HL-60 (cell line): ENCODE measurements around the gene TANC1.

Experiments used
- GABPA ChIP-seq: IDR thresholded peaks from 2 replicates; pipeline ENCODE4 v1.6.1; 2012; ENCODE audit warnings: low read depth
- POLR2AphosphoS5 ChIP-seq: IDR thresholded peaks from 2 replicates; pipeline ENCODE4 v1.6.1; 2012; ENCODE audit warnings: low read depth
- TF ChIP-seq, protein P1 (sequence below): IDR thresholded peaks from one replicate; pipeline ENCODE4 v1.5.1; 2011; ENCODE audit warnings: low read length, control low read depth, inconsistent platforms; ENCODE audit not compliant: insufficient read depth
- TF ChIP-seq, protein P2 (sequence below): IDR thresholded peaks from 2 replicates; pipeline ENCODE4 v1.6.1; 2012; ENCODE audit warnings: low read depth; ENCODE audit not compliant: insufficient replicate concordance

DNA sequence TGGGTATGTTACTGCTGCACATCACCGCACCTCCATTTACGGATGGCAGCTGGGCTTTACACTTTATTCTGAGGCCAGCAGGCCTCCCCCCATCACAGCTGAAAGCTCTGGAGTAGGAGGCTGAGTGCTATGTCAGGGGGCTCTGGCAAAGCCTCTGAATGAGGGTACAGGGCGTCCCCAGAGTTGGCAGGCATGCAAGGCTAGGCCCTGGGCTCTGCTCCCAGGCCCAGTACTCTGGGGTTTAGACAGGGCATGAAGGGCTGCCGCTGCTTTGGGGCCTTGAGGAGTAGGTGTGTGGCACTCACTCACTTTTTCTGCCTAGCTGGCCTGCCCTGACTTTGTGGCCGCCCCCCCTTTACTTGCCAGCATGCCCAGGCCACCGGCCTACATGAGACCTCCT, 227.3 kb downstream of the TANC1 start:
- TF ChIP-seq, protein P1, sequence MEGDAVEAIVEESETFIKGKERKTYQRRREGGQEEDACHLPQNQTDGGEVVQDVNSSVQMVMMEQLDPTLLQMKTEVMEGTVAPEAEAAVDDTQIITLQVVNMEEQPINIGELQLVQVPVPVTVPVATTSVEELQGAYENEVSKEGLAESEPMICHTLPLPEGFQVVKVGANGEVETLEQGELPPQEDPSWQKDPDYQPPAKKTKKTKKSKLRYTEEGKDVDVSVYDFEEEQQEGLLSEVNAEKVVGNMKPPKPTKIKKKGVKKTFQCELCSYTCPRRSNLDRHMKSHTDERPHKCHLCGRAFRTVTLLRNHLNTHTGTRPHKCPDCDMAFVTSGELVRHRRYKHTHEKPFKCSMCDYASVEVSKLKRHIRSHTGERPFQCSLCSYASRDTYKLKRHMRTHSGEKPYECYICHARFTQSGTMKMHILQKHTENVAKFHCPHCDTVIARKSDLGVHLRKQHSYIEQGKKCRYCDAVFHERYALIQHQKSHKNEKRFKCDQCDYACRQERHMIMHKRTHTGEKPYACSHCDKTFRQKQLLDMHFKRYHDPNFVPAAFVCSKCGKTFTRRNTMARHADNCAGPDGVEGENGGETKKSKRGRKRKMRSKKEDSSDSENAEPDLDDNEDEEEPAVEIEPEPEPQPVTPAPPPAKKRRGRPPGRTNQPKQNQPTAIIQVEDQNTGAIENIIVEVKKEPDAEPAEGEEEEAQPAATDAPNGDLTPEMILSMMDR: no peak
- TF ChIP-seq POLR2AphosphoS5: no peak
- TF ChIP-seq GABPA: no peak
- TF ChIP-seq, protein P2, sequence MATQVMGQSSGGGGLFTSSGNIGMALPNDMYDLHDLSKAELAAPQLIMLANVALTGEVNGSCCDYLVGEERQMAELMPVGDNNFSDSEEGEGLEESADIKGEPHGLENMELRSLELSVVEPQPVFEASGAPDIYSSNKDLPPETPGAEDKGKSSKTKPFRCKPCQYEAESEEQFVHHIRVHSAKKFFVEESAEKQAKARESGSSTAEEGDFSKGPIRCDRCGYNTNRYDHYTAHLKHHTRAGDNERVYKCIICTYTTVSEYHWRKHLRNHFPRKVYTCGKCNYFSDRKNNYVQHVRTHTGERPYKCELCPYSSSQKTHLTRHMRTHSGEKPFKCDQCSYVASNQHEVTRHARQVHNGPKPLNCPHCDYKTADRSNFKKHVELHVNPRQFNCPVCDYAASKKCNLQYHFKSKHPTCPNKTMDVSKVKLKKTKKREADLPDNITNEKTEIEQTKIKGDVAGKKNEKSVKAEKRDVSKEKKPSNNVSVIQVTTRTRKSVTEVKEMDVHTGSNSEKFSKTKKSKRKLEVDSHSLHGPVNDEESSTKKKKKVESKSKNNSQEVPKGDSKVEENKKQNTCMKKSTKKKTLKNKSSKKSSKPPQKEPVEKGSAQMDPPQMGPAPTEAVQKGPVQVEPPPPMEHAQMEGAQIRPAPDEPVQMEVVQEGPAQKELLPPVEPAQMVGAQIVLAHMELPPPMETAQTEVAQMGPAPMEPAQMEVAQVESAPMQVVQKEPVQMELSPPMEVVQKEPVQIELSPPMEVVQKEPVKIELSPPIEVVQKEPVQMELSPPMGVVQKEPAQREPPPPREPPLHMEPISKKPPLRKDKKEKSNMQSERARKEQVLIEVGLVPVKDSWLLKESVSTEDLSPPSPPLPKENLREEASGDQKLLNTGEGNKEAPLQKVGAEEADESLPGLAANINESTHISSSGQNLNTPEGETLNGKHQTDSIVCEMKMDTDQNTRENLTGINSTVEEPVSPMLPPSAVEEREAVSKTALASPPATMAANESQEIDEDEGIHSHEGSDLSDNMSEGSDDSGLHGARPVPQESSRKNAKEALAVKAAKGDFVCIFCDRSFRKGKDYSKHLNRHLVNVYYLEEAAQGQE: no peak
